Gastrocnemius medialis (tissue), 4 donors: ENCODE data around the gene NSD2. TPM values are rescaled to one million over a fixed set of nuclear protein-coding genes. Genes with fewer than 3 reads are reported as not detected.

Source experiments
- ATAC-seq, 2 donors: fragments of 150-250 bp; one replicate each; pipeline ENCODE4 v1.9.1; 2016
- DNase-seq, 2 donors: peaks; one replicate each; pipeline ENCODE4 v3.0.0-alpha.2; 2019
- H3K27ac ChIP-seq, 4 donors: fragments of 200-600 bp; sonication (generic); 1 replicate in 1 of 4; 2 replicates in 3 of 4; pipeline ENCODE4 v1.5.1; 2016 to 2018; ENCODE audit warnings: mild to moderate bottlenecking in 2 of 4, moderate library complexity in 1 of 4
- H3K27me3 ChIP-seq, 3 donors: fragments of 200-600 bp; sonication (generic) in 2 of 3; 1 replicate in 1 of 3; 2 replicates in 2 of 3; pipeline versions ENCODE4 v1.5.1 to v1.6.0; 2016 to 2019; ENCODE audit warnings: mild to moderate bottlenecking in 1 of 3, moderate library complexity in 1 of 3
- H3K36me3 ChIP-seq, 2 donors: fragments of 200-600 bp; sonication (generic) in 1 of 2; one replicate each; pipeline ENCODE4 v1.5.1; 2017 to 2018
- H3K4me1 ChIP-seq, 2 donors: fragments of 200-600 bp; sonication (generic) in 1 of 2; one replicate each; pipeline ENCODE4 v1.5.1; 2016 to 2017; ENCODE audit warnings: mild to moderate bottlenecking in 2 of 2
- H3K4me3 ChIP-seq, 4 donors: fragments of 200-600 bp; sonication (generic) in 3 of 4; 1 replicate in 1 of 4; 2 replicates in 3 of 4; pipeline ENCODE4 v1.5.1; 2016 to 2019; ENCODE audit warnings: mild to moderate bottlenecking in 2 of 4
- H3K9me3 ChIP-seq, 3 donors: fragments of 200-600 bp; sonication (generic) in 2 of 3; 1 replicate in 1 of 3; 2 replicates in 2 of 3; pipeline ENCODE4 v1.5.1; 2016 to 2019
- POLR2A ChIP-seq, 2 donors: fragments of 450-650 bp; IDR thresholded peaks; one replicate each; pipeline ENCODE4 v1.6.1; 2017; ENCODE audit warnings: antibody characterized with exemption in 2 of 2, mild to moderate bottlenecking in 2 of 2, moderate library complexity in 2 of 2
- in situ Hi-C, 4 donors: fragments of 200-750 bp; cut with MboI; loops; one replicate each; pipeline versions ENCODE4 v1.15.0 to v1.8.0; 2017; ENCODE audit warnings: low sequenced_read_pairs in 4 of 4
- intact Hi-C: fragments of 100-400 bp; cut with DNase I; formaldehyde crosslinking; loops from one replicate; pipeline ENCODE4 v1.15.1; 2023; ENCODE audit warnings: low total_unique reads
- total RNA-seq, 4 donors: library from RNA; depleted of rRNA; stranded (reverse); fragments of >200 nt; gene quantifications; one replicate each; pipeline versions ENCODE4 v1.1.0 to v1.2.3, GENCODE V29; 2016
- TF ChIP-seq, protein P1 (sequence below), 5 experiments: fragments of 450-650 bp in 3 of 5; fragments of 200-600 bp in 2 of 5; sonication (generic) in 2 of 5; IDR thresholded peaks in 4 of 5; conservative IDR thresholded peaks in 1 of 5; 1 replicate in 4 of 5; 2 replicates in 1 of 5; pipeline ENCODE4 v1.5.1; 2016 to 2019; ENCODE audit warnings: antibody characterized with exemption in 5 of 5, mild to moderate bottlenecking in 3 of 5, moderate library complexity in 3 of 5

The NSD2 gene
- total RNA-seq, 4 donors from 2014 or later = 14.8 to 21.3 (median 16.8) TPM

- peaks cover 0 to 22% of the 10 kb centered on the region in 2 donors for H3K36me3 ChIP-seq
- H3K4me3 ChIP-seq = no peak overlapping the region
- TF ChIP-seq, protein P1, sequence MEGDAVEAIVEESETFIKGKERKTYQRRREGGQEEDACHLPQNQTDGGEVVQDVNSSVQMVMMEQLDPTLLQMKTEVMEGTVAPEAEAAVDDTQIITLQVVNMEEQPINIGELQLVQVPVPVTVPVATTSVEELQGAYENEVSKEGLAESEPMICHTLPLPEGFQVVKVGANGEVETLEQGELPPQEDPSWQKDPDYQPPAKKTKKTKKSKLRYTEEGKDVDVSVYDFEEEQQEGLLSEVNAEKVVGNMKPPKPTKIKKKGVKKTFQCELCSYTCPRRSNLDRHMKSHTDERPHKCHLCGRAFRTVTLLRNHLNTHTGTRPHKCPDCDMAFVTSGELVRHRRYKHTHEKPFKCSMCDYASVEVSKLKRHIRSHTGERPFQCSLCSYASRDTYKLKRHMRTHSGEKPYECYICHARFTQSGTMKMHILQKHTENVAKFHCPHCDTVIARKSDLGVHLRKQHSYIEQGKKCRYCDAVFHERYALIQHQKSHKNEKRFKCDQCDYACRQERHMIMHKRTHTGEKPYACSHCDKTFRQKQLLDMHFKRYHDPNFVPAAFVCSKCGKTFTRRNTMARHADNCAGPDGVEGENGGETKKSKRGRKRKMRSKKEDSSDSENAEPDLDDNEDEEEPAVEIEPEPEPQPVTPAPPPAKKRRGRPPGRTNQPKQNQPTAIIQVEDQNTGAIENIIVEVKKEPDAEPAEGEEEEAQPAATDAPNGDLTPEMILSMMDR (IDR thresholded peaks at IDR 0.05 in 4 of 5, conservative IDR thresholded peaks at IDR 0.05 in 1 of 5) = no peak
- TF ChIP-seq POLR2A (IDR thresholded peaks at IDR 0.05) = no peak
- DNase-seq (no peak), ATAC-seq (no peak)
- intact Hi-C loops (no loop called here), in situ Hi-C loops (no loop called here)
- H3K4me1 ChIP-seq = no peaks in the 10 kb centered on the region
- no peak overlapping the region for H3K27ac ChIP-seq
- no peaks in the 10 kb centered on the region for H3K27me3 ChIP-seq
- H3K9me3 ChIP-seq = no peaks in the 10 kb centered on the region
Observed at GRCh38 chr4:1952719-1953118, 81.5 kb downstream of the NSD2 start.

DNA sequence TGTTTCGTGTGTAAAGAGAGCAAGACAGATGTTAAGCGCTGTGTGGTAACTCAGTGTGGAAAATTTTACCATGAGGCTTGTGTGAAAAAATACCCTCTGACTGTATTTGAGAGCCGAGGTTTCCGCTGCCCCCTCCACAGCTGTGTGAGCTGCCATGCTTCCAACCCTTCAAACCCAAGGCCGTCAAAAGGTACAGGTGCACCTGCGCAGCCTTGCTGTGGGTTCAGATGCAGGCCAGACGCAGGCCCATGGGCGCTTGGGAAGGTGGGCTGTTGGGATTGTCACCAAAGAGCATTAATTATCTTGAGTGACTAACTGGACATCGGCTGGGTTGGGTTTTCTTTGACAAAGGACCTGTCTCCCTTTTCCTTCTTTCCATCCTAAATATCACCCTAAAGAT lies 82.1 kb downstream of the NSD2 start:
- peaks cover 0 to 28% of the 10 kb centered on the region in 2 donors for H3K36me3 ChIP-seq
- intact Hi-C loops = no loop called here
- H3K9me3 ChIP-seq = no peaks in the 10 kb centered on the region
- DNase-seq (no peak), ATAC-seq (no peak)
- TF ChIP-seq POLR2A (IDR thresholded peaks at IDR 0.05) = no peak
- H3K4me3 ChIP-seq = no peak overlapping the region
- H3K27ac ChIP-seq = no peak overlapping the region
- in situ Hi-C loops = no loop called here
- no peaks in the 10 kb centered on the region for H3K27me3 ChIP-seq
- no peaks in the 10 kb centered on the region for H3K4me1 ChIP-seq

DNA sequence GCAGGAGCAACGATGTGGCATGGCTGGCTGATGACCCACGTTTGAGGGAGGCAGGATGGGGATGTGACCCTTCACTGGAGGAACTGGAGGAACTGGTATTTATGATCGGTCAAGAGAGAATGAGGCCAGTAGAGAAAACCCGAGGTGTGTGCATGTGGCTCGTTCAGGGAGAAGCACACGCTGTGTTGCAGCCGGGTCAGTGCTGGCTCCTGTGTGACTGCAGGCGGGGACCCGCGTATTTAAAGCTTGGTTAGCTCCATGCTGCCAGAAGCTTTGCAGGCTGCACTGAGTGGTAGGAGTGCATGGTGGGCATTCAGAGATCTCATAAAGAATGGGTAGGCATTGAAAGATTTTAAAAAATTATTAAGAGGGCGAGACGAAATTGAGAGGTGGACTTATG lies 85.4 kb downstream of the NSD2 start:
- Histone ChIP-seq H3K4me3 (no peak overlapping the region), H3K27ac (no peak overlapping the region), H3K9me3 (no peaks in the 10 kb centered on the region), H3K36me3 (peaks cover 0 to 49% of the 10 kb centered on the region in 2 donors), H3K27me3 (no peaks in the 10 kb centered on the region), H3K4me1 (no peaks in the 10 kb centered on the region)
- ATAC-seq (no peak), DNase-seq (no peak)
- intact Hi-C loops (no loop called here), in situ Hi-C loops (no loop called here)
- TF ChIP-seq, protein P1 (IDR thresholded peaks at IDR 0.05 in 4 of 5, conservative IDR thresholded peaks at IDR 0.05 in 1 of 5) = no peak
- no peak for TF ChIP-seq POLR2A (IDR thresholded peaks at IDR 0.05)

- Histone ChIP-seq H3K27me3 (no peaks in the 10 kb centered on the region), H3K4me1 (no peaks in the 10 kb centered on the region), H3K27ac (no peak overlapping the region), H3K9me3 (no peaks in the 10 kb centered on the region), H3K4me3 (no peak overlapping the region), H3K36me3 (peaks cover 0 to 54% of the 10 kb centered on the region in 2 donors)
- DNase-seq (no peak), ATAC-seq (no peak)
- TF ChIP-seq, protein P1 (IDR thresholded peaks at IDR 0.05 in 4 of 5, conservative IDR thresholded peaks at IDR 0.05 in 1 of 5) = no peak
- TF ChIP-seq POLR2A (IDR thresholded peaks at IDR 0.05) = no peak
- intact Hi-C loops (no loop called here), in situ Hi-C loops (no loop called here)
Observed at GRCh38 chr4:1958276-1959103, 87.3 kb downstream of the NSD2 start.

DNA sequence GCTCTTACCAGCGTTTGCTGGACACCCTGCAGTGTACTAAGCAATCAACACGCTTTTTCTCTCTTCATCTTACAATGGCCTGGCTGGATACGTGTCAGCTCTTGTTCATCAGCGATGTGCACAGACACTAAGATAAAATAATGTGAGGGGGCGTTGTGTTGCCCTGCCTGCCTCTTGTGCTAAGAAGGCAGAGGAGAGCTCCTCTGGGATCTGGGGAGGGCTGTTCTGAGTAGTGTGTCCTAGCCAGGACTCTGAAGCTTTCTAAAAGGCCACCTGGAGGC lies 87.9 kb downstream of the NSD2 start:
- in situ Hi-C loops (no loop called here), intact Hi-C loops (no loop called here)
- Histone ChIP-seq H3K4me3 (no peak overlapping the region), H3K9me3 (no peaks in the 10 kb centered on the region), H3K36me3 (peaks cover 0 to 59% of the 10 kb centered on the region in 2 donors), H3K27ac (no peak overlapping the region), H3K4me1 (no peaks in the 10 kb centered on the region), H3K27me3 (no peaks in the 10 kb centered on the region)
- TF ChIP-seq POLR2A (IDR thresholded peaks at IDR 0.05) = no peak
- TF ChIP-seq, protein P1 (IDR thresholded peaks at IDR 0.05 in 4 of 5, conservative IDR thresholded peaks at IDR 0.05 in 1 of 5) = no peak
- DNase-seq = no peak
- no peak for ATAC-seq
